ENCODE measurements around the gene SASH3.

DNA sequence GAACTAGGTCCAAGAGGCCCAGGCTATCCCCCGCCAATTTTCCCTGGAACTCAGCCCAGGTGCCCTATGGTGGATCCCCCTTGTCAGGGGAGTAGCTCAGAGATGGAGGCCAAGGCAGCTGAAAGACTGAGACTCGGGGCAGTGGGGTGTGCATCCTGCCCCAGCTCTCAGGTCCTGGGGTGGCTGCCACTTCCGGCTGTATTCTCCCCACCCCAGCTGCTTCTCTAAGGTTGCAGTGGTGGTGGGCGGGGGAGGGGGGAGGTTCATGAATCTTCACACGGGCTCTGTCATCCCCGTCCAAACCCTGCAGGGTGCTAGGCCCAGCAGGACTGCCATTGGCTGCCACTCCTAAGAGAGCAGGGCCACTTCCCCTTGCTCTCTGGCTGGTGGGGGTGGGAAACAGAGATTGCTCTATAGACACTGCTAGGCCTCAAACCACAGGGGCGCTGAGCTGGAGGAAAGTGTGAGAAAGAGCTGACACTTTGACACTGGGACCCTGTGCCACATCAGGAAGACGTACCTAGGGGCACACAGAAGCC, 1.5 kb downstream of the SASH3 start:
- TF ChIP-seq EZH2phosphoT487 (IDR thresholded peaks at IDR 0.05; ENCODE audit: borderline replicate concordance, low read length) = no peak
- no peak for TF ChIP-seq CTCF (IDR thresholded peaks at IDR 0.05; ENCODE audit: low read depth, low read length, poor library complexity, severe bottlenecking)
